Activated T-helper 1 cell treated with Interleukin-2 at 50 U/mL for 16 hours (primary cell): ENCODE data around the gene HIPK4.
A peak's percentile ranks its signal among the peaks of the same experiment; 100 is the strongest.
"Not testable (repeated sequence)": the region's sequence is repeated elsewhere in the genome, so short reads cannot be mapped to it uniquely, and the experiment has no call there.

Source experiments
- DNase-seq: peaks from one replicate; pipeline ENCODE4 v3.0.0-alpha.2; 2020; ENCODE audit warnings: low read depth

HIPK4 gene

GRCh38 chr19:40417643-40417981, 27.6 kb upstream of the HIPK4 start:
- DNase-seq, result no peak

- DNase-seq, result no peak
Measured at GRCh38 chr19:40416918-40417642, 27.1 kb upstream of the HIPK4 start.

- no peak for DNase-seq
Measured at GRCh38 chr19:40415768-40416167, 25.8 kb upstream of the HIPK4 start.

- DNase-seq, result no peak
Measured at GRCh38 chr19:40414542-40415535, 24.9 kb upstream of the HIPK4 start.

- no peak for DNase-seq
Measured at GRCh38 chr19:40413291-40413845, 23.4 kb upstream of the HIPK4 start, which contains the start of gene PRX. PRX (minus strand) TSS chr19:40413378; CDS start chr19:40407932, 5,446 bp downstream.

- no peak for DNase-seq
Measured at GRCh38 chr19:40412866-40413265, 22.9 kb upstream of the HIPK4 start.

GRCh38 chr19:40411958-40412499, 22.0 kb upstream of the HIPK4 start:
- no peak for DNase-seq

GRCh38 chr19:40411125-40411842, 21.3 kb upstream of the HIPK4 start:
- DNase-seq, result no peak

GRCh38 chr19:40410030-40410389, 20.0 kb upstream of the HIPK4 start:
- DNase-seq, result no peak

- DNase-seq, result not testable (repeated sequence)
Measured at GRCh38 chr19:40408598-40408925, 18.6 kb upstream of the HIPK4 start.

GRCh38 chr19:40407714-40408597, 18.0 kb upstream of the HIPK4 start:
- no peak for DNase-seq

- DNase-seq, result peak; percentile 54
Measured at GRCh38 chr19:40403262-40403984, 13.4 kb upstream of the HIPK4 start.

GRCh38 chr19:40400559-40400958, 10.6 kb upstream of the HIPK4 start:
- no peak for DNase-seq

GRCh38 chr19:40398417-40399131, 8.6 kb upstream of the HIPK4 start:
- peak; percentile 21 for DNase-seq

GRCh38 chr19:40397568-40397906, 7.6 kb upstream of the HIPK4 start:
- no peak for DNase-seq

- DNase-seq, result no peak
Measured at GRCh38 chr19:40396886-40397567, 7.0 kb upstream of the HIPK4 start.

GRCh38 chr19:40395956-40396355, 6.0 kb upstream of the HIPK4 start:
- DNase-seq, result no peak

- DNase-seq, result no peak
Measured at GRCh38 chr19:40394816-40395210, 4.8 kb upstream of the HIPK4 start.
